ENCODE measurements around the gene PXN.
"Not testable (repeated sequence)": the region's sequence is repeated elsewhere in the genome, so short reads cannot be mapped to it uniquely, and the experiment has no call there.

The PXN gene

DNA sequence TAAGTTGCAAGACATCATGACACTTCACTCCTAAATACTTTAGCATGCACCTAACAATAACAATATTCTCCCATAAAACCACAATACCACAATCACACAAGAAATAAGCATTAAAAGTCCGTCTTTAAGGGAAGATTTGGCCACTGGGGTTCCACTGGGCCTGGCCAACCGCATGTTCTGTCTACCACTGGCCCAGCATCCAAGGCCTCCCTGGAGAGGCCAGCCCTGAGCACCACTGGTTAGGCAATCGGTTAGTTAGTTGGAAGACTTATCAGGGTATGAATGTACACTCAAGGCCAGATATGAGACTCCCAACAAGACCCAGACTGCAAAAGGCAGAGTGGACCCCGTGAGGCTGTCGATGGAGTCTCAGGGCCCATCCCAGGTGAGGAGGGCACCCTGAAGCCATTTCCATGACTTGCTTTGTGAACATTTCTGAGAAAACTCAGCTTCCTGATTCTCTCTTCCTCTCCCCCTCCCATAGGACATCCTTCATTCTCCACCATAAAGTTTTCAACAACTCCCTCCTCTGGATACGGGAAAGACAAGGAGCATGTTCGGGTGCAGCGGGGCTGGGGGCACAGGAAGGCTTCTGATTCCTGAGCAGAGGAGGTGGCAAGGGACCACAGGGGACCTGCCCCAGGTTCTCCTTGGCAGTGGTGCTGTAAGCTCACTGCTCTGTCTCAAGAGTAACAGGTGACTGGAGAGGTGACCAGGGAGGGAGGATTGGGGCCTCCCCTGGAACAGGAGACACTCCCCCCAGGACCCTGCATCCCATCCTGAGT lies 5.9 kb downstream of the PXN start:
- no peaks in the 10 kb centered on the region for H3K27me3 ChIP-seq (ENCODE audit: control insufficient read depth, insufficient read depth, low read length)
- no peaks in the 10 kb centered on the region for H3K9me3 ChIP-seq (replicated peaks; ENCODE audit: low read length)
- H3K4me2 ChIP-seq (ENCODE audit: low read length), result peak overlapping the region; percentile 52
- H3K9ac ChIP-seq (ENCODE audit: low read depth, low read length), result no peak overlapping the region
- peaks cover 71% of the 10 kb centered on the region for H3K4me1 ChIP-seq (ENCODE audit: control insufficient read depth, insufficient read depth, low read length)
- peaks cover 59% of the 10 kb centered on the region for H3K36me3 ChIP-seq (ENCODE audit: insufficient read depth, low read length)
- peak overlapping the region; percentile 22 for H3K4me3 ChIP-seq (ENCODE audit: low read length)

DNA sequence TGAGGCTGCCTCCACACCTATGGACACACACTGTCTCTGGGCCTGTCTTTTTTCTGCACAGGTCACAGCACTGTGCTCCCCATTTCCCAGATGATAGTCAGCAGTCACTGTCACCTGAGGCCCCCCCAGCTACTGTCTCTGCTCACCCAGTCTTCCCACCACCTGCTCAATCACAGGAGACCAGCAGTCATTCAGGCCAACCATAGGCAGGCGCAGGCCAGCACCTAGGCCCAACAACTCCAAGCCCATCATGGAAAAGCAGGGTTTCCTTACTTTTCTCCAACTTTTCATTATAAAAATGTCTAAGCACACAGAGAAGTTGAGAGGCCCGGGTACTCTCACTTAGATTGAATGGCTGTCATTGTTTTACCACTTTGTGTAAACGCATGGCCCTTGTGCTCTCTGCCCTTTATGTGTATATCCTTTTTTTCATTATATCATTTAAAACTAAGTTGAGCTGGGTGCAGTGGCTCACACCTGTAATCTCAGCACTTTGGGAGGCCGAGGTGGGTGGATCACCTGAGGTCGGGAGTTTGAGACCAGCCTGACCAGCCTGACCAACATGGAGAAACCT lies 7.1 kb downstream of the PXN start:
- Histone ChIP-seq H3K27me3 (ENCODE audit: control insufficient read depth, insufficient read depth, low read length) (no peaks in the 10 kb centered on the region), H3K4me2 (ENCODE audit: low read length) (peak overlapping the region; percentile 60), H3K4me3 (ENCODE audit: low read length) (peak overlapping the region; percentile 30), H3K36me3 (ENCODE audit: insufficient read depth, low read length) (peaks cover 57% of the 10 kb centered on the region), H3K9ac (ENCODE audit: low read depth, low read length) (peak overlapping the region; percentile 12), H3K4me1 (ENCODE audit: control insufficient read depth, insufficient read depth, low read length) (peaks cover 71% of the 10 kb centered on the region), H3K9me3 (replicated peaks; ENCODE audit: low read length) (no peaks in the 10 kb centered on the region)

DNA sequence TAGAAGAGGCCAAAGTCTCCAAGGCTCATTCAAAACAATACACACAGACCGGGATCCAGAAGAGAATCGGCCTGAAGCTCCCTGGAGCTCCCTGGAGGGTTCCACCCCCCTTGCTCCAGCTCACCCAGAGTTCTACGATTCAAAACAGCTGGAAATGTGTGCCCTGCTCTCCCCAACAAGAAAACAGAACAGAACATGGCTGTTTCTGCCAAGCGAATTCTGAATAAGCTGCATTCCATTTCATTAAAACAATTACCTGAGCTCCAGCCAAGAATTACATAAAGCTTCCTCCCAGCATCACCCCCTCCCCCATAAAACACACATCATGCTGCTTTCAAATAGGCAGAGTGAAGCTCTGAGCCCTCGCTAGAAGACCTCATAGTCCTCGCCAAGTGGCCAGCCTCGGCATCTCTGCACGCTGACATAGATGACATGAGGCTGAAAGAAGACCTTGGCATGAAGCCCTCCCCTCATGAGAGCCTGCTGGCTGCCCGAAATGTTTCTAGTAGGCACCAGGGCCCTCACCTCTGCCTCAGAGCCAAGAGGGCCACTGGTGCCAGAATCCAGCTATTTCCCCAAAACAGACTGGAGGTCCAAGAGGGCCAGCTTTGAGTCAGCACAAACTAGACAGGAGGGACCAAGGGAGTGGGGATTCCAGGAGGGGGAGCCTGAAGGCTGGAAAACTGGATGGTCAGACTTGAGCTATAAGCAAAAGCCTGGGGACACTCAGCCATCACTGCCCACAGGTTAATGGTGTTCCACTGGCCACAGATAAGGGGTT lies 8.3 kb downstream of the PXN start:
- Histone ChIP-seq H3K27me3 (ENCODE audit: control insufficient read depth, insufficient read depth, low read length) (no peaks in the 10 kb centered on the region), H3K4me3 (ENCODE audit: low read length) (peak overlapping the region; percentile 47), H3K4me1 (ENCODE audit: control insufficient read depth, insufficient read depth, low read length) (peaks cover 67% of the 10 kb centered on the region), H3K4me2 (ENCODE audit: low read length) (peak overlapping the region; percentile 68), H3K9ac (ENCODE audit: low read depth, low read length) (peak overlapping the region; percentile 59), H3K9me3 (replicated peaks; ENCODE audit: low read length) (no peaks in the 10 kb centered on the region), H3K36me3 (ENCODE audit: insufficient read depth, low read length) (peaks cover 54% of the 10 kb centered on the region)

DNA sequence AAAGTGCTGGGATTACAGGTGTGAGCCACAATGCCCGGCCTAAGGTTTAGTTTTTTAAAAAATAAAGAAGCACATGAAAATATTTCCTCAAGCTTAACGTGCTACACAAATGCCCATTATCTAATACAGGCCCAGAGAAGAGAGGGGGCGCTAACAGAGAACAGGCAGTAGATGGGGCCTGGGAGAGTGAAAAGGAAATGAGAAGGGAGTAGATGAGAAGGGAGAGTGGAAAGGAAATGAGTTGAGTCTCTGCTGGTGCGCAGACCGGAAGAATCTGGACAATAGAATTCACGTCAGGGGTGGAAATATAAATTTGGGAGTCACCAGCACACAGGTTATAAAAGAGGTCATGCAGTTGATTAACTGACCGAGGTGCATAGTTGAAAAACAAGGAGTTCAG lies 10.7 kb downstream of the PXN start:
- Histone ChIP-seq H3K4me3 (ENCODE audit: low read length) (no peak overlapping the region), H3K9me3 (replicated peaks; ENCODE audit: low read length) (no peaks in the 10 kb centered on the region), H3K4me1 (ENCODE audit: control insufficient read depth, insufficient read depth, low read length) (peaks cover 67% of the 10 kb centered on the region)

DNA sequence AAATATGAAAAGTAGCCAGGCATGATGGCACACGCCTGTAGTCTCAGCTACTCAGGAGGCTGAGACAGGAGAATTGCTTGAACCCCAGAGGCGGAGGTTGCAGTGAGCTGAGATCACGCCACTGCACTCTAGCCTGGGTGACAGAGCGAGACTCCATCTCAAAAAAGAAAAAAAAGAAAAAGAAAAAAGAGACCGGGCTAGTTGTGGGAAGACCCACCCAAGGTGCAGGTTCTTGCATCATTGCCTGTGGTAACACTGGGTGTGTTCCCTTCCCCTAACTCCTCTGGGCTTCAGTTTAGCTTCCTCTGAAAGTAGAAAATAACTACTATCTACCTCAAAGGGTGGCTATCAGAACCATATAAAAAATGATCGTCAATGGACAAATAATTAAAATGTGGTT lies 12.2 kb downstream of the PXN start:
- Histone ChIP-seq H3K4me1 (ENCODE audit: control insufficient read depth, insufficient read depth, low read length) (peaks cover 67% of the 10 kb centered on the region), H3K36me3 (ENCODE audit: insufficient read depth, low read length) (peaks cover 46% of the 10 kb centered on the region)
- not testable (repeated sequence) for H3K9me3 ChIP-seq (replicated peaks; ENCODE audit: low read length); H3K27me3 ChIP-seq (ENCODE audit: control insufficient read depth, insufficient read depth, low read length); H3K4me3 ChIP-seq (ENCODE audit: low read length); H3K9ac ChIP-seq (ENCODE audit: low read depth, low read length); H3K4me2 ChIP-seq (ENCODE audit: low read length)

More for the DNA sequence above, 10.7 kb downstream of the PXN start:
- peaks cover 44% of the 10 kb centered on the region for H3K36me3 ChIP-seq (ENCODE audit: insufficient read depth, low read length)
- H3K9ac ChIP-seq (ENCODE audit: low read depth, low read length), result no peak overlapping the region
- no peaks in the 10 kb centered on the region for H3K27me3 ChIP-seq (ENCODE audit: control insufficient read depth, insufficient read depth, low read length)
- no peak overlapping the region for H3K4me2 ChIP-seq (ENCODE audit: low read length)

DNA sequence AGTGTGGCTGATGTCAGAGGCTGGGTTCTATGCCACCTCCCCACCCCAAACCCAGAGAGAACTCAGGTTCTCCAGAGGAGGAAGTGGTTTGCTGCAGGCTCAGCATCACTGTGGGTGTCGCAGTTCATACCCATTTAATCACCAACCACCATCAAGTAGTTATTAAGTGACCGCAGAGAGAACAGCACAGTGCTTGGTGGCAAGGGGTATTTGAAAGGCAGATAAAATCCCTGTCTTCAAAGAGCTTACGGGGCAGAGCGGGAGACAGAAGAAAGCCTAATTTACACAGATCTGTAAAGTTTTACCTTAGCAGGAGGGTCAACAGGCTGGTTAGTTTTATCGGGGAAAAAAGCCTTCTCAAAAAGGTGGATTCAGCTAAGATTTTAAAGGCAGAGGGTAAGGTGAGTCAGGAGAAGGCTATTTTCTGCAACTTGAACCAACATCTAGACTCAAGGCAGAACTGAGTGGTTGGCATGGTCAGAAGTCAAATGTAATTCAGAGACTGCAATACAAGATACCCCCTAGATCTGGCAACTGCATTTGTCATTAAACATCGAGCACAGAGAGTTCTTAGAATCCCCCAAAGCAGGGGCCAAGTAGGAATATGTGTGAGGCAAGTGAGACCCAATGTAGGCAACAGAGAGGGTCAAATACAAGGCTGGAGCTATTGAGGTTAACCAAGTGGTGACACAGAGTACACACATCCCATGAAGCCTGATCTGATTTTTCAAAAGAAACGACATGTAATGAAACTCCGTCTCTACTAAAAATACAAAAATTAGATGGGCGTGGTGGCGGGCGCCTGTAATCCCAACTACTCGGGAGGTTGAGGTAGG lies 13.2 kb downstream of the PXN start:
- H3K4me1 ChIP-seq (ENCODE audit: control insufficient read depth, insufficient read depth, low read length), result peaks cover 67% of the 10 kb centered on the region
- no peak overlapping the region for H3K4me3 ChIP-seq (ENCODE audit: low read length)
- H3K4me2 ChIP-seq (ENCODE audit: low read length), result no peak overlapping the region
- H3K9ac ChIP-seq (ENCODE audit: low read depth, low read length), result no peak overlapping the region
- peaks cover 48% of the 10 kb centered on the region for H3K36me3 ChIP-seq (ENCODE audit: insufficient read depth, low read length)
- no peaks in the 10 kb centered on the region for H3K9me3 ChIP-seq (replicated peaks; ENCODE audit: low read length)
- H3K27me3 ChIP-seq (ENCODE audit: control insufficient read depth, insufficient read depth, low read length), result no peaks in the 10 kb centered on the region

DNA sequence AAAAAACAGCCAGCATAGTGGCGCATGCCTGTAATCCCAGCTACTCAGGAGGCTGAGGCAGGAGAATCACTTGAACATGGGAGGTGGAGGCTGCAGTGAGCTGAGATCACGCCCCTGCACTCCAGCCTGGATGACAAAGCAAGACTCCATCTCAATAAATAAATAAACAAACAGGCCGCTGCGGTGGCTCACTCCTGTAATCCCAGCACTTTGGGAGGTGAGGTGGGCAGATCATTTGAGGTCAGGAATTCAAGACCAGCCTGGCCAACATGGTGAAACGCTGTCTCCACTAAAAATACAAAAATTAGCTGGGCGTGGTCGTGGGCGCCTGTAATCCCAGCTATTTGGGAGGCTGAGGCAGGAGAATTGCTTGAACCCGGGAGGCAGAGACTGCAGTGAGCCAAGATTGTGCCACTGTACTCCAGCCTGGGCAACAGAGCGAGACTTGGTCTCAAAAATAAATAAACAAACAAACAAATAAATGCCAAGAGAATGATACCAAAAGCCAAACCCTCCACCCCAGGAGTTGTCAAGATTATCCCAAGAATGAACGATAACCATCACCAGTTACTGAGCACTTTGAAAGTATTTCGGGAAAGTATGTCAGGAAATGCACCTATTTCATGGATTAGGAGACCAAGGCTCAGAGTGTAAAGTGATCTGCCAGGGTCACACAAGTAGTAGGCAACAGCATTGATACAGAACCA lies 14.0 kb downstream of the PXN start:
- not testable (repeated sequence) for H3K9me3 ChIP-seq (replicated peaks; ENCODE audit: low read length); H3K4me3 ChIP-seq (ENCODE audit: low read length); H3K27me3 ChIP-seq (ENCODE audit: control insufficient read depth, insufficient read depth, low read length); H3K9ac ChIP-seq (ENCODE audit: low read depth, low read length); H3K4me2 ChIP-seq (ENCODE audit: low read length)
- Histone ChIP-seq H3K4me1 (ENCODE audit: control insufficient read depth, insufficient read depth, low read length) (peaks cover 67% of the 10 kb centered on the region), H3K36me3 (ENCODE audit: insufficient read depth, low read length) (peaks cover 53% of the 10 kb centered on the region)

DNA sequence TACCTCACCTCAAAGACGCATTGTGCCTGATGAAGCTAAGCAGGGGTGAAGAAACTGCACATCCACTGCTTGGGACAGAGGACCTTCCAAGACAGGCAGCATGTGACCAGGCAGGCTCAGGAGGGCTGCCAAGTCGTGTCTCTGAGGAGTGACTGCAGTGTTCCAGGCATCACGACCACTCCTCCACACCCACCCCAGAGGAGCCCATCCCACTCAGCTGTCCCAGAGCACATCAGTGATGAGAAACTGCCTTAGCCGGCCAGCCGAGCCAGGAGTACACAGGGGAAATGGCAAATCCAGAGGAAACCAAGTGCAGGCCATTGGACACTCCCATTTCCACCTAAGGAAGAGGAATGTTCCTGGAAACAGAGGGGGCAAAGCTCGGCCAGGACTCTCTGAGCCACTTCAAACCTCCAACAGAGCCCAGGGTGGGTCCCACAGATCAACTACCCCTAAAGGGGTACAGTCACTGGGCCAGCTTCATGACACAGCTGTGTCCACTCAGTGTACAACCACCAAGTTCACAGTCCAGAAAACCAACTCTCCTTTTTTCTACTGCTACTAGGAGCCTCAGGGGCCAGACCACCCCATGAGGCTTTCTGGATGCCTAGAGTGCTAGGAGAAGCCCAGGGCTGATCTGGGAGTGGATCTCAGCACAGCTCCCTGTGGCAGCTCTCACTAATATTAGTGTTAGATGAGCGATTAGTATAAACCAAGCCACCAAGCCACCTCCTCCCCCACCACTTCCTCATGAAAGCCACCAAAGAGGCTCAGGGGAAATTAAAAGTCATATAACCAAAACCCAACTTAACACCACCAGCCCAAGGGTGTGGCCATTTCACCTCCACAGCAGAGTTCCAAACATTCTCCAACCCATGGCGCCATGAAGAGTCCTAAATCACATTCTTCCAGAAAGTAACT lies 15.4 kb downstream of the PXN start:
- H3K36me3 ChIP-seq (ENCODE audit: insufficient read depth, low read length), result peaks cover 47% of the 10 kb centered on the region
- H3K9ac ChIP-seq (ENCODE audit: low read depth, low read length), result peak overlapping the region; percentile 51
- no peaks in the 10 kb centered on the region for H3K9me3 ChIP-seq (replicated peaks; ENCODE audit: low read length)
- peak overlapping the region; percentile 40 for H3K4me3 ChIP-seq (ENCODE audit: low read length)
- peaks cover 68% of the 10 kb centered on the region for H3K4me1 ChIP-seq (ENCODE audit: control insufficient read depth, insufficient read depth, low read length)
- no peaks in the 10 kb centered on the region for H3K27me3 ChIP-seq (ENCODE audit: control insufficient read depth, insufficient read depth, low read length)
- peak overlapping the region; percentile 71 for H3K4me2 ChIP-seq (ENCODE audit: low read length)

DNA sequence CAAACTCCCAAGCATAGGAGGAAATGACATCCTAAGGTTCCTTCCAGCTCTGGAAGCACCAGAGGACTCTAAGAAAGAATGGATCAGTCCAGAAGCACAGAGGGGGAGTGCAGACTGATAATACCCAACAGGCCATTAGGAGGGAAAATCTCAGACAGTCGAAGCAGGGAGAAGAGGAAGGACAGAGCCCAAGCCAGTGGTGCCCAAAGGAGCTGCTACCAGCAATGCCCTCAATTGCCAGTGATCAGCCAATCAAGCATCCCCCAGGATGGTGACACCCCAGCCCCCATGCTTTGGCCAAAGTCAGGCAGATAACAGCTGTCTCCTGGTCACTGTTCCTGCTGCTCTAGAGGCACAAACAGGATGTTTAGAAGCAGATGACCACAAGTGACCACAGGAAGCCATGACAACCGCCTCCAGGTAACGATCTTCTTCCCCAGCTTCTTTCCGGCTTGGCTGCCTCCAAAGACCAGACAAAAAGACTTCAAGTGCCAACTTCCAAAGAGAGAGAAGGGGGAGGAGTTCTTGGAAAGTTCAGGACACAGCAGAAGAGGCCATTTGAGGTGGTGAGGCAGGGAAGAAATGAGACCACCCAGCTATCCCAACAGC lies 16.2 kb downstream of the PXN start:
- Histone ChIP-seq H3K9ac (ENCODE audit: low read depth, low read length) (peak overlapping the region; percentile 51), H3K27me3 (ENCODE audit: control insufficient read depth, insufficient read depth, low read length) (no peaks in the 10 kb centered on the region), H3K4me3 (ENCODE audit: low read length) (peak overlapping the region; percentile 40), H3K9me3 (replicated peaks; ENCODE audit: low read length) (no peaks in the 10 kb centered on the region), H3K36me3 (ENCODE audit: insufficient read depth, low read length) (peaks cover 40% of the 10 kb centered on the region), H3K4me1 (ENCODE audit: control insufficient read depth, insufficient read depth, low read length) (peaks cover 76% of the 10 kb centered on the region), H3K4me2 (ENCODE audit: low read length) (peak overlapping the region; percentile 71)

DNA sequence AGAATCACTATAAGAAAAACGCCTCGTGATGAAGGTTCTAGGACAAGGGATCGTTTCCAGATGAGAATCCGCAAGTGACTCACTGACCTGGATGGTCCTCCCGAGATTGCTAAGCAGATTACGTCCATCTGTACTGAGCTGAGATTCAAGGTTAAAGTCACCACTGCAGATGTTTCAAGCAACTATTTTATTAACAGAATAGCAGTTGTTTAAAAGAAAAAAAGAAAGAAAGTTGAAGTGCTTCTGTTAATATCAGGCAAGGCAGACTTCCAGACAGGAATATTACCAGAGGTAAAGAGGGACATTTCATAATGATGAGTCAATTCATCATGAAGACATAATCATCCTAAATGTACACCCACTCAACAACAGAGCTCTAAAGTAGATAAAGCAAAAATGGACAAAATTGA lies 17.9 kb downstream of the PXN start:
- Histone ChIP-seq H3K4me3 (ENCODE audit: low read length) (peak overlapping the region; percentile 60), H3K4me2 (ENCODE audit: low read length) (peak overlapping the region; percentile 73), H3K9ac (ENCODE audit: low read depth, low read length) (peak overlapping the region; percentile 70), H3K27me3 (ENCODE audit: control insufficient read depth, insufficient read depth, low read length) (no peaks in the 10 kb centered on the region), H3K36me3 (ENCODE audit: insufficient read depth, low read length) (peaks cover 41% of the 10 kb centered on the region), H3K9me3 (replicated peaks; ENCODE audit: low read length) (no peaks in the 10 kb centered on the region), H3K4me1 (ENCODE audit: control insufficient read depth, insufficient read depth, low read length) (peaks cover 85% of the 10 kb centered on the region)
